Measurements from ENCODE around the gene ANKRD18A. TPM values are rescaled to one million over a fixed set of nuclear protein-coding genes. Genes with fewer than 3 reads are reported as not detected.

ANKRD18A gene
- total RNA-seq, 2 donors from 2014 or later = 5.3 to 8.0 TPM

DNA sequence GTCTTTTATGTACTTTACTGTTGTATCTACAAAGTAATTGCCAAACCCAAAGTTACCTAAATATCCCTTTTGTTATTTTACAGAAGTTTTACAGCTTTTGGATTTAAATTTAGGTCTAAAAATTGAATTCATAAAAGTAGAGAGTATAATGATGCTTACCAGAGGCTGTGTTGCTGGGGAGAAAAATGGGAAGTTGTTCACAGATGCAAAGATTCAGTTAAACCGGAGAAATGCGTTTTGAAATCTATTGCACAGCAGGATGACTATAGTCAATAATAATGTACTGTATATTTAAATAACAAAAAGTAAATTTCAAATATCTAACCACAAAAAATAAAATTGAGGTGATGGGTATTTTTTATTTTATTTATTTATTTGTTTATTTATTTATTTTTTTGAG is 2.6 kb upstream of the ANKRD18A start:
- H3K4me3 Mint-ChIP-seq = peak overlapping the region; percentile 75
- H3K27me3 Mint-ChIP-seq (ENCODE audit: insufficient read depth) = peaks cover 46% of the 10 kb centered on the region
- Histone ChIP-seq H3K27me3 (ENCODE audit: control insufficient read depth, insufficient read depth, low read length, poor library complexity, severe bottlenecking) (peaks cover 21% of the 10 kb centered on the region), H3K4me3 (ENCODE audit: low read length) (peak overlapping the region; percentile 73), H3K4me1 (ENCODE audit: control insufficient read depth, insufficient read depth, low read length) (no peaks in the 10 kb centered on the region), H3K27ac (ENCODE audit: low read depth, low read length) (no peak overlapping the region), H3K9me3 (ENCODE audit: control insufficient read depth, low read length) (peaks cover 17% of the 10 kb centered on the region), H3K9ac (ENCODE audit: extremely low read depth, low read length, poor library complexity, severe bottlenecking) (no peak overlapping the region), H3K36me3 (ENCODE audit: control insufficient read depth, insufficient read depth, low read length) (no peaks in the 10 kb centered on the region)
- H3K4me1 Mint-ChIP-seq = peaks cover 6% of the 10 kb centered on the region
- H3K27ac Mint-ChIP-seq = no peak overlapping the region
- TF ChIP-seq, protein P1, sequence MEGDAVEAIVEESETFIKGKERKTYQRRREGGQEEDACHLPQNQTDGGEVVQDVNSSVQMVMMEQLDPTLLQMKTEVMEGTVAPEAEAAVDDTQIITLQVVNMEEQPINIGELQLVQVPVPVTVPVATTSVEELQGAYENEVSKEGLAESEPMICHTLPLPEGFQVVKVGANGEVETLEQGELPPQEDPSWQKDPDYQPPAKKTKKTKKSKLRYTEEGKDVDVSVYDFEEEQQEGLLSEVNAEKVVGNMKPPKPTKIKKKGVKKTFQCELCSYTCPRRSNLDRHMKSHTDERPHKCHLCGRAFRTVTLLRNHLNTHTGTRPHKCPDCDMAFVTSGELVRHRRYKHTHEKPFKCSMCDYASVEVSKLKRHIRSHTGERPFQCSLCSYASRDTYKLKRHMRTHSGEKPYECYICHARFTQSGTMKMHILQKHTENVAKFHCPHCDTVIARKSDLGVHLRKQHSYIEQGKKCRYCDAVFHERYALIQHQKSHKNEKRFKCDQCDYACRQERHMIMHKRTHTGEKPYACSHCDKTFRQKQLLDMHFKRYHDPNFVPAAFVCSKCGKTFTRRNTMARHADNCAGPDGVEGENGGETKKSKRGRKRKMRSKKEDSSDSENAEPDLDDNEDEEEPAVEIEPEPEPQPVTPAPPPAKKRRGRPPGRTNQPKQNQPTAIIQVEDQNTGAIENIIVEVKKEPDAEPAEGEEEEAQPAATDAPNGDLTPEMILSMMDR (conservative IDR thresholded peaks at IDR 0.05) = no peak
- H3K9me3 Mint-ChIP-seq = peaks cover 9% of the 10 kb centered on the region
- WGBS, 2 experiments (ENCODE audit: insufficient coverage in 1 of 2, insufficient read length in 1 of 2) = no CpG with 5 or more reads among the region's 2 CpGs
- DNase-seq = no peak
- H3K36me3 Mint-ChIP-seq (ENCODE audit: low read depth) = peaks cover 2% of the 10 kb centered on the region

DNA sequence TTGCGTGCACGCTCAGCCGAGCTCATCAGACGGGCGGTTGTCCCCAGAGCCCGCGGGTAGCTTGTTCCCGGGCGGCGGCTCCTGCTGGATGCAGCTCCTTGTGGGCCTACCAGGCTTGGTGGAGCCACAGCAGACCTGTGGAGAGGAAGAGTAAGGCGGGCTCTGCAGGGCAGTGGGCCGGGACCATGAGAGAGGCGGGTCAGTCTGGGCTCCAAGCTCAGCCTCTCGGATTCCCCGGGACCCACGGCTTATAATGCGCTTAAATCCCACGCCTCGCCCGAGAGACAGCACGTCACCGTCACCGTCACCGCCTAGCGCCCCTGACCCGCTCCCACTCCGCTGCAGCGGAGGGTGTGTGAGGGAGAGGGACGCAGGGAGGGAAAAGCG is 1.9 kb upstream of the ANKRD18A start:
- Mint-ChIP-seq H3K9me3 (peaks cover 9% of the 10 kb centered on the region), H3K27me3 (ENCODE audit: insufficient read depth) (peaks cover 46% of the 10 kb centered on the region), H3K27ac (no peak overlapping the region), H3K4me3 (peak overlapping the region; percentile 75), H3K36me3 (ENCODE audit: low read depth) (peaks cover 2% of the 10 kb centered on the region), H3K4me1 (peaks cover 6% of the 10 kb centered on the region)
- DNase-seq = no peak
- Histone ChIP-seq H3K9me3 (ENCODE audit: control insufficient read depth, low read length) (peaks cover 17% of the 10 kb centered on the region), H3K9ac (ENCODE audit: extremely low read depth, low read length, poor library complexity, severe bottlenecking) (no peak overlapping the region), H3K4me3 (ENCODE audit: low read length) (peak overlapping the region; percentile 73), H3K27ac (ENCODE audit: low read depth, low read length) (no peak overlapping the region), H3K36me3 (ENCODE audit: control insufficient read depth, insufficient read depth, low read length) (no peaks in the 10 kb centered on the region), H3K27me3 (ENCODE audit: control insufficient read depth, insufficient read depth, low read length, poor library complexity, severe bottlenecking) (peaks cover 21% of the 10 kb centered on the region), H3K4me1 (ENCODE audit: control insufficient read depth, insufficient read depth, low read length) (no peaks in the 10 kb centered on the region)
- 2 to 9% methylated on average over 7 to 30 of the region's 30 CpGs for WGBS, 2 experiments (ENCODE audit: insufficient coverage in 1 of 2, insufficient read length in 1 of 2)
- TF ChIP-seq, protein P1 (conservative IDR thresholded peaks at IDR 0.05) = no peak

DNA sequence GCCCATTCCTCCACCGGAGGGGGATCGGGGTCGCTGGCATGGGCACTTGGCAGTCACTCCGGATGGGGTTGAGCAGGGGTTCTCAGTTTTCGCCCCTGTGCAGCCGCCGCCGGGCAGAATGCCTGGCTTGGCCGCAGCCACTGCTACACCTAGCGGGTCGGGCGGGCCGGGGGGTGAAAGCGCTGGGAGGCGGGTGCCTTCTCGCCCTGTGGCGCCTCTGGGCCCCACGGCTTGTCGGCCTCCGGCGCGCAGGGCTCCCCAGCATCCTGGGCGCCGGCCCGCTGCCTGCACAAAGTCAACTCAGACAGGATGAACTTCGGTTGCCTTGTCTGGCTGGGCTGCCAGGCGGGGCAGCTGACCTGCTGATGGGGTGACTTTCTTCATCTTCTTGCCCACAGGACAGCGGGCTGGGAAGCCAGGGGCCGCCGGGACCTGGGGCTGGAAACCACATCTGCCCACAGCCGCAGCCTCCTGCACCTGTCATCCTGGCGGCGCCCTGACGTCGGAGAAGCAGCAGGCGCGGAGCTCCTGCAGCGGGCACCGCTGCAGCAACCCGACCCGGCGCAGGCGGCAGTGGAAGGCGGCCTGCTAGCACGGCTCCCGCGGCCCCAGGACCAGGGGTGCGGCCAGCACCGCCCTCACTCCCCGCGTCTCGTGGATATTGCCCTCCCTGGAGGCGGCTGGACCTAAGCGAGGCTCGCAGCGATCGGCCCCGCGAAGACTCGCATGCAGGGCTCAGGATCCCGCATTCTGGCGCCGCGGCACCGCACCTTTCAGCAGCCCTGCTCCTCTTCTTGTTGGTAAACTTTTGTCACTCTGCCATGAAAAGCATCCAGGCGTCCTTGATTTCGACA is 1.3 kb upstream of the ANKRD18A start:
- Histone ChIP-seq H3K27ac (ENCODE audit: low read depth, low read length) (no peak overlapping the region), H3K4me1 (ENCODE audit: control insufficient read depth, insufficient read depth, low read length) (no peaks in the 10 kb centered on the region), H3K9ac (ENCODE audit: extremely low read depth, low read length, poor library complexity, severe bottlenecking) (no peak overlapping the region), H3K9me3 (ENCODE audit: control insufficient read depth, low read length) (peaks cover 17% of the 10 kb centered on the region), H3K4me3 (ENCODE audit: low read length) (peak overlapping the region; percentile 80), H3K27me3 (ENCODE audit: control insufficient read depth, insufficient read depth, low read length, poor library complexity, severe bottlenecking) (peaks cover 21% of the 10 kb centered on the region), H3K36me3 (ENCODE audit: control insufficient read depth, insufficient read depth, low read length) (no peaks in the 10 kb centered on the region)
- Mint-ChIP-seq H3K27ac (no peak overlapping the region), H3K4me3 (peak overlapping the region; percentile 75), H3K9me3 (peaks cover 9% of the 10 kb centered on the region), H3K27me3 (ENCODE audit: insufficient read depth) (peaks cover 46% of the 10 kb centered on the region), H3K36me3 (ENCODE audit: low read depth) (peaks cover 2% of the 10 kb centered on the region), H3K4me1 (peaks cover 6% of the 10 kb centered on the region)
- DNase-seq = peak; percentile 81
- TF ChIP-seq, protein P1 (conservative IDR thresholded peaks at IDR 0.05) = no peak
- WGBS, 2 experiments (ENCODE audit: insufficient coverage in 1 of 2, insufficient read length in 1 of 2) = 6% methylated on average over 24 to 67 of the region's 67 CpGs
